Mesenchymal stem cell (in vitro differentiated cells and primary cell): ENCODE data around the gene ANGPTL2.
"Not testable (repeated sequence)": the region's sequence is repeated elsewhere in the genome, so short reads cannot be mapped to it uniquely, and the experiment has no call there.

ENCODE experiments used
- DNase-seq: peaks from one replicate; pipeline ENCODE4 v3.0.0-alpha.2; 2013
- H2AFZ ChIP-seq: one replicate; pipeline ENCODE4 v1.6.1; 2013; ENCODE audit warnings: low read depth, mild to moderate bottlenecking, control low read depth, inconsistent platforms, low read length, moderate library complexity
- H2AK5ac ChIP-seq: 2 replicates; pipeline ENCODE4 v1.6.1; 2013; ENCODE audit warnings: low read length, moderate library complexity, mild to moderate bottlenecking, inconsistent platforms; ENCODE audit not compliant: severe bottlenecking
- H2BK120ac ChIP-seq: one replicate; pipeline ENCODE4 v1.6.1; 2013; ENCODE audit warnings: low read depth, mild to moderate bottlenecking, inconsistent platforms, low read length, moderate library complexity
- H2BK12ac ChIP-seq, 2 experiments: one replicate each; pipeline ENCODE4 v1.6.1; 2013; ENCODE audit warnings: inconsistent platforms in 2 of 2, low read length in 2 of 2, mild to moderate bottlenecking in 2 of 2, moderate library complexity in 2 of 2, control low read depth in 1 of 2
- H2BK15ac ChIP-seq: one replicate; pipeline ENCODE4 v1.6.1; 2013; ENCODE audit warnings: mild to moderate bottlenecking, low read depth, inconsistent platforms; ENCODE audit not compliant: poor library complexity, severe bottlenecking
- H2BK5ac ChIP-seq: 2 replicates; pipeline ENCODE4 v1.6.1; 2013; ENCODE audit warnings: low read depth, mild to moderate bottlenecking, low read length, control low read depth, inconsistent platforms; ENCODE audit not compliant: poor library complexity, severe bottlenecking
- H3K14ac ChIP-seq, 2 experiments: one replicate each; pipeline ENCODE4 v1.6.1; 2013; ENCODE audit warnings: inconsistent platforms in 2 of 2, low read length in 2 of 2, control low read depth in 1 of 2, mild to moderate bottlenecking in 1 of 2, moderate library complexity in 1 of 2
- H3K18ac ChIP-seq, 2 experiments: one replicate each; pipeline ENCODE4 v1.6.1; 2013; ENCODE audit warnings: inconsistent platforms in 2 of 2, low read length in 2 of 2, control low read depth in 1 of 2, low read depth in 1 of 2, mild to moderate bottlenecking in 1 of 2
- H3K23ac ChIP-seq, 2 experiments: one replicate each; pipeline ENCODE4 v1.6.1; 2013; ENCODE audit warnings: inconsistent platforms in 2 of 2, low read length in 2 of 2, mild to moderate bottlenecking in 2 of 2, moderate library complexity in 2 of 2, control low read depth in 1 of 2
- H3K27ac ChIP-seq: 2 replicates; pipeline ENCODE4 v1.5.1; 2013; ENCODE audit warnings: mild to moderate bottlenecking, moderate library complexity, low read length, control low read depth, inconsistent platforms; ENCODE audit not compliant: poor library complexity, severe bottlenecking
- H3K27me3 ChIP-seq, 2 experiments: 2 replicates each; pipeline versions ENCODE4 v1.6.1 to v1.7.0; 2013; ENCODE audit warnings: low read length in 2 of 2, mild to moderate bottlenecking in 2 of 2, moderate library complexity in 2 of 2, control low read depth in 1 of 2, inconsistent platforms in 1 of 2; ENCODE audit not compliant: control insufficient read depth in 1 of 2, insufficient read depth in 1 of 2
- H3K36me3 ChIP-seq, 2 experiments: 2 replicates each; pipeline versions ENCODE4 v1.6.1 to v1.7.0; 2013; ENCODE audit warnings: low read length in 2 of 2, control low read depth in 1 of 2, inconsistent platforms in 1 of 2, low read depth in 1 of 2, mild to moderate bottlenecking in 1 of 2; ENCODE audit not compliant: insufficient read depth in 2 of 2, control insufficient read depth in 1 of 2
- H3K4ac ChIP-seq, 2 experiments: one replicate each; pipeline ENCODE4 v1.6.1; 2013; ENCODE audit warnings: inconsistent platforms in 2 of 2, low read length in 2 of 2, mild to moderate bottlenecking in 2 of 2, moderate library complexity in 2 of 2, control low read depth in 1 of 2, low read depth in 1 of 2
- H3K4me1 ChIP-seq: 2 replicates; pipeline ENCODE4 v1.6.1; 2013; ENCODE audit warnings: low read depth, low read length, control low read depth; ENCODE audit not compliant: control insufficient read depth, insufficient read depth
- H3K4me2 ChIP-seq: 2 replicates; pipeline ENCODE4 v1.6.1; 2013; ENCODE audit warnings: low read length, mild to moderate bottlenecking, inconsistent platforms; ENCODE audit not compliant: poor library complexity, severe bottlenecking
- H3K4me3 ChIP-seq, 2 experiments: 2 replicates each; pipeline versions ENCODE4 v1.5.1 to v1.7.0; 2013; ENCODE audit warnings: low read length in 2 of 2, mild to moderate bottlenecking in 2 of 2, control low read depth in 1 of 2, low read depth in 1 of 2; ENCODE audit not compliant: insufficient read depth in 1 of 2
- H3K79me1 ChIP-seq: replicated peaks from 2 replicates; pipeline ENCODE4 v1.6.1; 2013; ENCODE audit warnings: mild to moderate bottlenecking, control low read depth, low read length, inconsistent platforms; ENCODE audit not compliant: poor library complexity, severe bottlenecking
- H3K9ac ChIP-seq: 2 replicates; pipeline ENCODE4 v1.7.0; 2013; ENCODE audit warnings: mild to moderate bottlenecking, low read length, moderate library complexity
- H3K9me3 ChIP-seq: 2 replicates; pipeline ENCODE4 v1.7.0; 2013; ENCODE audit warnings: mild to moderate bottlenecking, low read length; ENCODE audit not compliant: control insufficient read depth
- H4K8ac ChIP-seq: one replicate; pipeline ENCODE4 v1.6.1; 2013; ENCODE audit warnings: inconsistent platforms, mild to moderate bottlenecking, low read length, moderate library complexity
- H4K91ac ChIP-seq: one replicate; pipeline ENCODE4 v1.6.1; 2013; ENCODE audit warnings: mild to moderate bottlenecking, low read length, inconsistent platforms
- WGBS: methylation state at CpG from one replicate; pipeline ENCODE4 v1.1.7; 2013; ENCODE audit warnings: mixed read lengths; 5-methylcytosine and 5-hydroxymethylcytosine counted together

ANGPTL2 gene

DNA sequence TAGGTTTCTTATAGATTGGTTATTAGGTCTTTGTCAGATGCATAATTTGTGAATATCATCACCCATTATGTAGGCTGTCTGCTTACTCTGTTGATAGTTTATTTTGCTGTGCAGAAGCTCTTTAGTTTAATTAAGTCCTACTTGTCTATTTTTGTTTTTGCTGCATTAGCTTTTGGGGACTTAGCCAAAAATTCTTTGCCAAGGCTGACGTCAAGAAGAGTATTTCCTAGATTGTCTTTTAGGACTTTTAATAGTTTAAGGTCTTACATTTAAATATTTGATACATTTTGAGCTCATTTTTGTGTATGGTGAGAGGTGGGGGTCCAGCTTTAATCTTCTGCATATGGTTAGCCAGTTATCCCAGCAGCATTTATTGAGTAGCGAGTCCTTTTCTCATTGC is 24.8 kb upstream of the ANGPTL2 start:
- no peaks in the 10 kb centered on the region for H3K79me1 ChIP-seq
- peaks cover 4% of the 10 kb centered on the region for H3K4me1 ChIP-seq
- no peak overlapping the region for H3K9ac ChIP-seq
- H2BK5ac ChIP-seq = no peak overlapping the region
- H2BK15ac ChIP-seq = no peak overlapping the region
- H3K4ac ChIP-seq = no peak overlapping the region
- H3K14ac ChIP-seq = no peak overlapping the region
- no peak overlapping the region for H3K18ac ChIP-seq
- H2BK12ac ChIP-seq = no peak overlapping the region
- no peak overlapping the region for H2AK5ac ChIP-seq
- DNase-seq = no peak
- no peak overlapping the region for H3K4me2 ChIP-seq
- H4K8ac ChIP-seq = no peak overlapping the region
- no peak overlapping the region for H3K4me3 ChIP-seq
- no peak overlapping the region for H2BK120ac ChIP-seq
- WGBS = 97% methylated on average over 2 of the region's 2 CpGs
- no peak overlapping the region for H3K23ac ChIP-seq
- H3K27ac ChIP-seq = no peak overlapping the region
- H2AFZ ChIP-seq = no peak overlapping the region
- no peaks in the 10 kb centered on the region for H3K9me3 ChIP-seq
- H4K91ac ChIP-seq = no peak overlapping the region
- peaks cover 0 to 12% of the 10 kb centered on the region in 2 experiments for H3K27me3 ChIP-seq
- H3K36me3 ChIP-seq = no peaks in the 10 kb centered on the region

DNA sequence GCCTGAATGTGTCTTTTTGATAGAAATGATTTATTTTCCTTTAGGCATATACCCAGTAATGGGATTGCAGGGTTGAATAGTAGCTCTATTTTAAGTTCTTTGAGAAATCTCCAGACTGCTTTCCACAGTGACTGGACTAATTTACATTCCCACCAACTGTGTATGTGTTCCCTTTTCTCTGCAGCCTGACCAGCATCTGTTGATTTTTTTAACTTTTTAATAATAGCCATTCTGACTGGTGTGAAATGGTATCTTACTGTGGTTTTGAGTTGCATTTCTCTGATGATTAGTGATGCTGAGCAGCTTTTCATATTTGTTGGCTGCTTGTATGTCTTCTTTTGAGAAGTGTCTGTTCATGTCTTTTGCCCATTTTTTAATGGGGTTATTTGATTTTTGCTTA is 24.4 kb upstream of the ANGPTL2 start:
- peaks cover 0 to 12% of the 10 kb centered on the region in 2 experiments for H3K27me3 ChIP-seq
- not testable (repeated sequence) for H4K8ac ChIP-seq, H3K23ac ChIP-seq, H3K27ac ChIP-seq, H3K4me2 ChIP-seq, H3K4me1 ChIP-seq, H2BK5ac ChIP-seq, H3K4ac ChIP-seq, H3K9ac ChIP-seq, H2AFZ ChIP-seq, H3K14ac ChIP-seq, H4K91ac ChIP-seq, H2BK12ac ChIP-seq, H3K36me3 ChIP-seq, H3K4me3 ChIP-seq, DNase-seq, H3K9me3 ChIP-seq, H3K79me1 ChIP-seq, H2BK120ac ChIP-seq, H2BK15ac ChIP-seq, H2AK5ac ChIP-seq, H3K18ac ChIP-seq

DNA sequence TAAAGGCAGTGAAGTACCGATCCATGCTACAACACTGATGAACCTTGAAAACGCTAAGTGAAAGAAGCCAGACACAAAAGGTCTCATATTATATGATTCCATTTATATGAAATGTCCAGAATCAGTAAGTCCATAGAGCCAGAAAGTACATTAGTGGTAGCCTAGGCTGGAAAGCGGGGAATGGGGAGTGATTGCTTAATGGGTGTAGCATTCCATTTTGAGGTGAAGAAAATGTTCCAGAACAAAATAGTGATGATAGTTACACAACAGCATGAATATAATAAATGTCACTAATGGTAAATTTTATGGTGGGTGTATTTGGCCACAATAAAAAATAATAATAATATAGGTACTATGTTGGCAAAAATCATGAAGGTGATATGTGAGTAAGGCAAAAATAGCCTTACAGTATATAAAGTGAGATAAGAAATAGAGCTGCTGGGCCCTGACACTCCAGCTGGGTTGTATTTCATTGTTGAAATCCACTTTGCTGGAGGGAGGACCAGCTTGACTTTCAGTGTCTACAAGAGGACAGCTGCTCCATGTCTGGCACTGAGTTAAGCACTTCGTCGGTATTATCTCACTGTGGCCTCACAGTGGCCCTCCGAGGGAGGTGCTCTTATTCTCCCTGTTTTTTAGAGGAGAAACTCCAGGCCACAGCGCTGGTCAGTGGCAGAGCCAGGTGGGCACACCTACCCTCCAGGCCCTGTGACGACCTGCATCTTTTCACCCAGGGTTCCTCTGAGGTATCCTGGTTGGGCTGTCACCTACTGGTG is 22.4 kb upstream of the ANGPTL2 start:
- Histone ChIP-seq H3K4ac (no peak overlapping the region), H2AK5ac (no peak overlapping the region), H3K79me1 (no peaks in the 10 kb centered on the region), H2BK5ac (no peak overlapping the region), H3K14ac (no peak overlapping the region), H3K4me3 (no peak overlapping the region), H2BK120ac (no peak overlapping the region), H3K4me1 (peaks cover 1% of the 10 kb centered on the region), H2BK12ac (no peak overlapping the region), H2BK15ac (no peak overlapping the region), H4K91ac (no peak overlapping the region), H3K18ac (no peak overlapping the region), H3K9ac (no peak overlapping the region), H3K4me2 (no peak overlapping the region), H3K27me3 (peaks cover 0 to 16% of the 10 kb centered on the region in 2 experiments), H4K8ac (no peak overlapping the region), H3K9me3 (no peaks in the 10 kb centered on the region), H3K36me3 (no peaks in the 10 kb centered on the region), H3K27ac (no peak overlapping the region), H3K23ac (no peak overlapping the region), H2AFZ (no peak overlapping the region)
- WGBS = 81% methylated on average over 6 of the region's 8 CpGs
- DNase-seq = no peak

DNA sequence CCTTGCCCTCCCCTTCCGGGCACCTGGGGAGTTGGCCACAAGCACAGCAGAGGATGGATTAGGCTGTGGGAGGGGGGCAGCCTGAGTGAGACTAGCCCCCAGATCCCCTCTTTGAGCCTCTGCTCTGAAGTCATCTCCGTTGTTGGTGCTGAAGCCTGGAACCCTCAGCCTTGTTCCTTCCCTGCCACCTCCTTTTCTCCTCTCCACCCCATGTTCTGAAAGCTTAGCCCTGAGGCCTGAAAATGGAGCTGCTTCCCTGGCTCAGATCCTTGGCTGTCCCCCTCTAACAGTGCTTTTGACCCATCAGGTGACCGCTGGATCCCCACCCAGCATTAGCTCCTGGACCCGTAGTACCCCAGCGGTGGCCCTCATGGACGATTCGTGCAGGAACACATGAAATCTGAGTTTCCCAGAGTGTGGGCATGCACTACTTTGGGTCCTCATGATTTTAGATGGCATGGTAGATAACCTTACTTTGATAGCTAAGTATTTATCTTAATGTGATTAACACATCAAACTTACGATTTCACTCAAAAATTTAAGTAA is 21.6 kb upstream of the ANGPTL2 start:
- Histone ChIP-seq H2AK5ac (no peak overlapping the region), H3K14ac (no peak overlapping the region), H3K36me3 (no peaks in the 10 kb centered on the region), H3K9me3 (no peaks in the 10 kb centered on the region), H3K23ac (no peak overlapping the region), H2AFZ (no peak overlapping the region), H2BK12ac (no peak overlapping the region), H3K4ac (no peak overlapping the region), H3K4me2 (no peak overlapping the region), H3K4me1 (peaks cover 2% of the 10 kb centered on the region), H3K4me3 (no peak overlapping the region), H2BK5ac (no peak overlapping the region), H3K27me3 (peaks cover under 1 to 14% of the 10 kb centered on the region in 2 experiments), H4K8ac (no peak overlapping the region), H2BK15ac (no peak overlapping the region), H4K91ac (no peak overlapping the region), H3K18ac (no peak overlapping the region), H3K79me1 (no peaks in the 10 kb centered on the region), H3K9ac (no peak overlapping the region), H2BK120ac (no peak overlapping the region), H3K27ac (no peak overlapping the region)
- WGBS = 91% methylated on average over 8 of the region's 8 CpGs
- DNase-seq = no peak
